ENCODE measurements around the gene PLCH2. TPM values are rescaled to one million over a fixed set of nuclear protein-coding genes. Genes with fewer than 3 reads are reported as not detected.

PLCH2 gene
- 1 to 10 TPM; 3.3 to 7.1 TPM for total RNA-seq
- 10 to 100 TPM; 17.2 to 19.0 TPM for polyA plus RNA-seq (ENCODE audit: insufficient read length in 2 of 2)
- long read RNA-seq, donor 1, result 0 reads
- long read RNA-seq, donor 2, result 0 reads
- long read RNA-seq, donor 3, partial matches to known transcripts, result 7 of 7 reads
- long read RNA-seq, donor 3, other reads (novel, unspliced or antisense), result 0 of 7 reads
- long read RNA-seq, donor 4, result 0 reads

- no peak within 1 kb of the TSS for H3K27ac ChIP-seq (ENCODE audit: low read depth, low read length)
- no peaks in the 10 kb centered on the region for H3K9me3 ChIP-seq (ENCODE audit: control insufficient read depth, insufficient read depth, low read length)
- no peaks in the 10 kb centered on the region for H3K27me3 ChIP-seq (ENCODE audit: control insufficient read depth, insufficient read depth, low read length)
- peaks cover 62% of the 10 kb centered on the region for H3K4me1 ChIP-seq (ENCODE audit: control insufficient read depth, insufficient read depth, low read length)
- no peak within 1 kb of the TSS for H3K4me3 ChIP-seq (ENCODE audit: low read depth, low read length)
- H3K36me3 ChIP-seq (ENCODE audit: control insufficient read depth, insufficient read depth, low read length), result peaks cover 56% of the 10 kb centered on the region
- DNase-seq (ENCODE audit: low read depth in 4 of 6, low spot score in 6 of 6), result no peak
- 87% methylated on average over 33 of the region's 34 CpGs for WGBS (ENCODE audit: insufficient coverage)
These were observed at the start of gene PLCH2 for GRCh38 chr1:2476061-2476999. PLCH2 (plus strand) TSS chr1:2476289; CDS start chr1:2476589, 300 bp downstream.

- no peak for DNase-seq (ENCODE audit: low read depth in 4 of 6, low spot score in 6 of 6)
- H3K9me3 ChIP-seq (ENCODE audit: control insufficient read depth, insufficient read depth, low read length), result no peaks in the 10 kb centered on the region
- 60% methylated on average over 17 of the region's 18 CpGs for WGBS (ENCODE audit: insufficient coverage)
- H3K4me3 ChIP-seq (ENCODE audit: low read depth, low read length), result no peak overlapping the region
- peak overlapping the region; percentile 49 for H3K27ac ChIP-seq (ENCODE audit: low read depth, low read length)
- H3K27me3 ChIP-seq (ENCODE audit: control insufficient read depth, insufficient read depth, low read length), result no peaks in the 10 kb centered on the region
- peaks cover 39% of the 10 kb centered on the region for H3K4me1 ChIP-seq (ENCODE audit: control insufficient read depth, insufficient read depth, low read length)
- H3K36me3 ChIP-seq (ENCODE audit: control insufficient read depth, insufficient read depth, low read length), result no peaks in the 10 kb centered on the region
These were observed 49.5 kb upstream of the PLCH2 start for GRCh38 chr1:2426540-2426939.

GRCh38 chr1:2427051-2427450 is 49.0 kb upstream of the PLCH2 start:
- WGBS (ENCODE audit: insufficient coverage), result 89% methylated on average over 18 of the region's 18 CpGs
- no peaks in the 10 kb centered on the region for H3K36me3 ChIP-seq (ENCODE audit: control insufficient read depth, insufficient read depth, low read length)
- no peaks in the 10 kb centered on the region for H3K27me3 ChIP-seq (ENCODE audit: control insufficient read depth, insufficient read depth, low read length)
- no peak for DNase-seq (ENCODE audit: low read depth in 4 of 6, low spot score in 6 of 6)
- peaks cover 44% of the 10 kb centered on the region for H3K4me1 ChIP-seq (ENCODE audit: control insufficient read depth, insufficient read depth, low read length)
- H3K27ac ChIP-seq (ENCODE audit: low read depth, low read length), result peak overlapping the region; percentile 49
- H3K9me3 ChIP-seq (ENCODE audit: control insufficient read depth, insufficient read depth, low read length), result no peaks in the 10 kb centered on the region
- H3K4me3 ChIP-seq (ENCODE audit: low read depth, low read length), result no peak overlapping the region

GRCh38 chr1:2427976-2428375 is 48.1 kb upstream of the PLCH2 start:
- Histone ChIP-seq H3K4me1 (ENCODE audit: control insufficient read depth, insufficient read depth, low read length) (peaks cover 54% of the 10 kb centered on the region), H3K9me3 (ENCODE audit: control insufficient read depth, insufficient read depth, low read length) (no peaks in the 10 kb centered on the region), H3K27me3 (ENCODE audit: control insufficient read depth, insufficient read depth, low read length) (peaks cover 3% of the 10 kb centered on the region), H3K27ac (ENCODE audit: low read depth, low read length) (no peak overlapping the region), H3K36me3 (ENCODE audit: control insufficient read depth, insufficient read depth, low read length) (no peaks in the 10 kb centered on the region), H3K4me3 (ENCODE audit: low read depth, low read length) (no peak overlapping the region)
- no peak for DNase-seq (ENCODE audit: low read depth in 4 of 6, low spot score in 6 of 6)
- 89% methylated on average over 10 of the region's 10 CpGs for WGBS (ENCODE audit: insufficient coverage)

- WGBS (ENCODE audit: insufficient coverage), result 95% methylated on average over 28 of the region's 28 CpGs
- no peaks in the 10 kb centered on the region for H3K36me3 ChIP-seq (ENCODE audit: control insufficient read depth, insufficient read depth, low read length)
- no peak for DNase-seq (ENCODE audit: low read depth in 4 of 6, low spot score in 6 of 6)
- no peak overlapping the region for H3K27ac ChIP-seq (ENCODE audit: low read depth, low read length)
- no peaks in the 10 kb centered on the region for H3K9me3 ChIP-seq (ENCODE audit: control insufficient read depth, insufficient read depth, low read length)
- H3K27me3 ChIP-seq (ENCODE audit: control insufficient read depth, insufficient read depth, low read length), result peaks cover 3% of the 10 kb centered on the region
- no peak overlapping the region for H3K4me3 ChIP-seq (ENCODE audit: low read depth, low read length)
- H3K4me1 ChIP-seq (ENCODE audit: control insufficient read depth, insufficient read depth, low read length), result peaks cover 59% of the 10 kb centered on the region
These were observed 47.6 kb upstream of the PLCH2 start for GRCh38 chr1:2428490-2428889.

- no peaks in the 10 kb centered on the region for H3K9me3 ChIP-seq (ENCODE audit: control insufficient read depth, insufficient read depth, low read length)
- WGBS (ENCODE audit: insufficient coverage), result 82% methylated on average over 20 of the region's 20 CpGs
- peaks cover 71% of the 10 kb centered on the region for H3K4me1 ChIP-seq (ENCODE audit: control insufficient read depth, insufficient read depth, low read length)
- peaks cover 6% of the 10 kb centered on the region for H3K27me3 ChIP-seq (ENCODE audit: control insufficient read depth, insufficient read depth, low read length)
- no peak overlapping the region for H3K4me3 ChIP-seq (ENCODE audit: low read depth, low read length)
- H3K36me3 ChIP-seq (ENCODE audit: control insufficient read depth, insufficient read depth, low read length), result no peaks in the 10 kb centered on the region
- DNase-seq (ENCODE audit: low read depth in 4 of 6, low spot score in 6 of 6), result no peak
- no peak overlapping the region for H3K27ac ChIP-seq (ENCODE audit: low read depth, low read length)
These were observed 46.1 kb upstream of the PLCH2 start for GRCh38 chr1:2429780-2430591.

GRCh38 chr1:2430592-2430973 is 45.5 kb upstream of the PLCH2 start:
- Histone ChIP-seq H3K36me3 (ENCODE audit: control insufficient read depth, insufficient read depth, low read length) (no peaks in the 10 kb centered on the region), H3K27ac (ENCODE audit: low read depth, low read length) (no peak overlapping the region), H3K4me3 (ENCODE audit: low read depth, low read length) (no peak overlapping the region), H3K9me3 (ENCODE audit: control insufficient read depth, insufficient read depth, low read length) (no peaks in the 10 kb centered on the region), H3K4me1 (ENCODE audit: control insufficient read depth, insufficient read depth, low read length) (peaks cover 67% of the 10 kb centered on the region), H3K27me3 (ENCODE audit: control insufficient read depth, insufficient read depth, low read length) (peaks cover 8% of the 10 kb centered on the region)
- DNase-seq (ENCODE audit: low read depth in 4 of 6, low spot score in 6 of 6), result no peak
- 68% methylated on average over 7 of the region's 10 CpGs for WGBS (ENCODE audit: insufficient coverage)

GRCh38 chr1:2431103-2431502 is 45.0 kb upstream of the PLCH2 start:
- Histone ChIP-seq H3K4me3 (ENCODE audit: low read depth, low read length) (no peak overlapping the region), H3K9me3 (ENCODE audit: control insufficient read depth, insufficient read depth, low read length) (no peaks in the 10 kb centered on the region), H3K4me1 (ENCODE audit: control insufficient read depth, insufficient read depth, low read length) (peaks cover 62% of the 10 kb centered on the region), H3K27me3 (ENCODE audit: control insufficient read depth, insufficient read depth, low read length) (peaks cover 8% of the 10 kb centered on the region), H3K27ac (ENCODE audit: low read depth, low read length) (no peak overlapping the region), H3K36me3 (ENCODE audit: control insufficient read depth, insufficient read depth, low read length) (no peaks in the 10 kb centered on the region)
- WGBS (ENCODE audit: insufficient coverage), result 56% methylated on average over 16 of the region's 16 CpGs
- no peak for DNase-seq (ENCODE audit: low read depth in 4 of 6, low spot score in 6 of 6)

GRCh38 chr1:2431518-2431917 is 44.6 kb upstream of the PLCH2 start:
- 37% methylated on average over 7 of the region's 10 CpGs for WGBS (ENCODE audit: insufficient coverage)
- H3K4me3 ChIP-seq (ENCODE audit: low read depth, low read length), result no peak overlapping the region
- H3K4me1 ChIP-seq (ENCODE audit: control insufficient read depth, insufficient read depth, low read length), result peaks cover 57% of the 10 kb centered on the region
- H3K9me3 ChIP-seq (ENCODE audit: control insufficient read depth, insufficient read depth, low read length), result no peaks in the 10 kb centered on the region
- no peak overlapping the region for H3K27ac ChIP-seq (ENCODE audit: low read depth, low read length)
- DNase-seq (ENCODE audit: low read depth in 4 of 6, low spot score in 6 of 6), result peak in 1 of 6 donors; percentile 54
- no peaks in the 10 kb centered on the region for H3K36me3 ChIP-seq (ENCODE audit: control insufficient read depth, insufficient read depth, low read length)
- H3K27me3 ChIP-seq (ENCODE audit: control insufficient read depth, insufficient read depth, low read length), result peaks cover 8% of the 10 kb centered on the region
